Activated naive CD4-positive, alpha-beta T cell (primary cell): ENCODE results near the gene NPIPA3.
"Not testable (repeated sequence)": the region's sequence is repeated elsewhere in the genome, so short reads cannot be mapped to it uniquely, and the experiment has no call there.

Experiments used
- DNase-seq, 4 experiments: peaks; one replicate each; lab custom pipeline; 2025; lab: John Stamatoyannopoulos, UW

Gene NPIPA3

GRCh38 chr16:14742273-14743128 is 39.3 kb downstream of the NPIPA3 start, which contains the start of gene NPIPA2:
TSS of gene NPIPA2 (plus strand) at chr16:14742533. CDS start at chr16:14748066, 5,533 bp downstream.
- DNase-seq = not testable (repeated sequence)

- not testable (repeated sequence) for DNase-seq
Measured at GRCh38 chr16:14773654-14774053, 70.4 kb downstream of the NPIPA3 start.

- not testable (repeated sequence) for DNase-seq
Measured at GRCh38 chr16:14775624-14776023, 72.4 kb downstream of the NPIPA3 start.
